Raji (cell line): ENCODE data around the gene FOXP3.

ENCODE experiments used
- POLR2A ChIP-seq: IDR thresholded peaks from 2 replicates; pipeline ENCODE4 v1.6.1; 2011; ENCODE audit warnings: low read depth, low read length, control low read depth; ENCODE audit not compliant: insufficient read depth

The FOXP3 gene

GRCh38 chrX:49244207-49244606 is 20.3 kb downstream of the FOXP3 start:
- TF ChIP-seq POLR2A: no peak

- TF ChIP-seq POLR2A: no peak
Observed at GRCh38 chrX:49243166-49243565, 21.3 kb downstream of the FOXP3 start.

- TF ChIP-seq POLR2A: no peak
Observed at GRCh38 chrX:49242545-49243066, 21.9 kb downstream of the FOXP3 start.

GRCh38 chrX:49238735-49239134 is 25.8 kb downstream of the FOXP3 start:
- no peak for TF ChIP-seq POLR2A

GRCh38 chrX:49237060-49237459 is 27.4 kb downstream of the FOXP3 start:
- no peak for TF ChIP-seq POLR2A

- TF ChIP-seq POLR2A: no peak
Observed at GRCh38 chrX:49233887-49234555, 30.5 kb downstream of the FOXP3 start.

- TF ChIP-seq POLR2A: no peak
Observed at GRCh38 chrX:49233176-49233575, 31.3 kb downstream of the FOXP3 start, which contains the start of gene CACNA1F. Gene CACNA1F, minus strand, starts transcription at chrX:49233340. Its CDS starts 31 bp downstream, at chrX:49233309.

GRCh38 chrX:49232525-49232924 is 32.0 kb downstream of the FOXP3 start:
- no peak for TF ChIP-seq POLR2A

- no peak for TF ChIP-seq POLR2A
Observed at GRCh38 chrX:49231333-49232000, 33.0 kb downstream of the FOXP3 start.

GRCh38 chrX:49230500-49231232 is 33.8 kb downstream of the FOXP3 start:
- no peak for TF ChIP-seq POLR2A

- TF ChIP-seq POLR2A: no peak
Observed at GRCh38 chrX:49228185-49228584, 36.3 kb downstream of the FOXP3 start.

- TF ChIP-seq POLR2A: no peak
Observed at GRCh38 chrX:49227726-49228125, 36.8 kb downstream of the FOXP3 start.

- no peak for TF ChIP-seq POLR2A
Observed at GRCh38 chrX:49226946-49227345, 37.6 kb downstream of the FOXP3 start.

GRCh38 chrX:49225858-49226257 is 38.7 kb downstream of the FOXP3 start:
- no peak for TF ChIP-seq POLR2A

- TF ChIP-seq POLR2A: no peak
Observed at GRCh38 chrX:49221868-49222267, 42.6 kb downstream of the FOXP3 start.

- TF ChIP-seq POLR2A: no peak
Observed at GRCh38 chrX:49220100-49220499, 44.4 kb downstream of the FOXP3 start.
